Nephron (organoid): ENCODE measurements around the gene CLDN24.

ENCODE experiments used
- H3K27ac Mint-ChIP-seq, 3 experiments: 2 replicates each; pipeline ENCODE4 v1.8.0; 2020; ENCODE audit warnings: mixed read lengths in 3 of 3, mild to moderate bottlenecking in 2 of 3, moderate library complexity in 1 of 3
- H3K27me3 Mint-ChIP-seq: 2 replicates; pipeline ENCODE4 v1.8.0; 2021; ENCODE audit warnings: low read depth, mild to moderate bottlenecking, moderate library complexity, mixed read lengths
- H3K36me3 Mint-ChIP-seq: 2 replicates; pipeline ENCODE4 v1.8.0; 2020; ENCODE audit warnings: low read depth, mixed read lengths
- H3K4me1 Mint-ChIP-seq: 2 replicates; pipeline ENCODE4 v1.8.0; 2020; ENCODE audit warnings: mixed read lengths
- H3K4me3 Mint-ChIP-seq, 3 experiments: 2 replicates each; pipeline ENCODE4 v1.8.0; 2020; ENCODE audit warnings: mild to moderate bottlenecking in 3 of 3, mixed read lengths in 3 of 3, moderate library complexity in 2 of 3
- H3K9me3 Mint-ChIP-seq: 2 replicates; pipeline ENCODE4 v1.8.0; 2020; ENCODE audit warnings: mixed read lengths
- TF ChIP-seq, protein P1 (sequence below), 3 experiments: fragments of 200-600 bp; sonication (generic); IDR thresholded peaks; one replicate each; pipeline ENCODE4 v1.5.0; 2021; ENCODE audit warnings: antibody characterized with exemption in 3 of 3; ENCODE audit not compliant: unreplicated experiment in 3 of 3

Gene CLDN24

DNA sequence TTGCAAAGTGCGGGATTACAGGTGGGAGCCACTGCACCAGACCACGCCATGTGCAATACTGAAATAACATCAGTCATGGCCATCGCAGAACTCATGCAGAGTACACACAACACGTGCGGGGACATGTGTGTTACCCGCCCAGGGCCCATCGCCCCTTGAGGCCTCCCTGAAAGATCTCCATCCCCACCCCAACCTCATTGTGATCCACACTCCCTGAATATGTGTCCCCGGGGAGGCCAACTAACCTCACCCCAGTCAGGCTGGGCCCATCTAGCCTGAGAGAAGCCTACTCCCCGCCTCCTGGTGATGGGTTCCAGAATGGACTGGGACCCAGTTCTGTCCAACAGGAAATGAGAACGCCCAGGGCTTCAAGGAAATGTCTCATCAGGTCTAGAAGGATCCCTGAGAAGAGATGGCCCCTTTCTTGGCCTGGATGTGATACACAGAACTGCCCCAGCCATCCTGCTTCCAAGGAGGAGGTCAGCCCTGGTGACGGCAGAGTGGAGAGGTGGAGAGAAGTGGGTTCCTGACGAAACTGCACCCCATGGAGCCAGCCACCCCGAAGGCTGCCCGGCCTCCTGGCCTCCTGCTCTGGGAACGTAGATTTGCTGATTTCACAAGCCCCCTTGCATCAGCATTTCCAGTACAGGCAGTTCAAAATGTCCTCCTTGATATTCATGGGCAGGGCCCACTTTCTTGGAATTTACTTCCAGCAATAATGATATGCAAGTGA lies 22.5 kb upstream of the CLDN24 start:
- H3K4me3 Mint-ChIP-seq = no peak overlapping the region
- H3K36me3 Mint-ChIP-seq = no peaks in the 10 kb centered on the region
- TF ChIP-seq, protein P1, sequence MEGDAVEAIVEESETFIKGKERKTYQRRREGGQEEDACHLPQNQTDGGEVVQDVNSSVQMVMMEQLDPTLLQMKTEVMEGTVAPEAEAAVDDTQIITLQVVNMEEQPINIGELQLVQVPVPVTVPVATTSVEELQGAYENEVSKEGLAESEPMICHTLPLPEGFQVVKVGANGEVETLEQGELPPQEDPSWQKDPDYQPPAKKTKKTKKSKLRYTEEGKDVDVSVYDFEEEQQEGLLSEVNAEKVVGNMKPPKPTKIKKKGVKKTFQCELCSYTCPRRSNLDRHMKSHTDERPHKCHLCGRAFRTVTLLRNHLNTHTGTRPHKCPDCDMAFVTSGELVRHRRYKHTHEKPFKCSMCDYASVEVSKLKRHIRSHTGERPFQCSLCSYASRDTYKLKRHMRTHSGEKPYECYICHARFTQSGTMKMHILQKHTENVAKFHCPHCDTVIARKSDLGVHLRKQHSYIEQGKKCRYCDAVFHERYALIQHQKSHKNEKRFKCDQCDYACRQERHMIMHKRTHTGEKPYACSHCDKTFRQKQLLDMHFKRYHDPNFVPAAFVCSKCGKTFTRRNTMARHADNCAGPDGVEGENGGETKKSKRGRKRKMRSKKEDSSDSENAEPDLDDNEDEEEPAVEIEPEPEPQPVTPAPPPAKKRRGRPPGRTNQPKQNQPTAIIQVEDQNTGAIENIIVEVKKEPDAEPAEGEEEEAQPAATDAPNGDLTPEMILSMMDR (IDR thresholded peaks at IDR 0.05; ENCODE audit: unreplicated experiment in 3 of 3) = no peak
- H3K27ac Mint-ChIP-seq = no peak overlapping the region
- peaks cover 5% of the 10 kb centered on the region for H3K27me3 Mint-ChIP-seq
- peaks cover 5% of the 10 kb centered on the region for H3K4me1 Mint-ChIP-seq
- H3K9me3 Mint-ChIP-seq = no peaks in the 10 kb centered on the region

DNA sequence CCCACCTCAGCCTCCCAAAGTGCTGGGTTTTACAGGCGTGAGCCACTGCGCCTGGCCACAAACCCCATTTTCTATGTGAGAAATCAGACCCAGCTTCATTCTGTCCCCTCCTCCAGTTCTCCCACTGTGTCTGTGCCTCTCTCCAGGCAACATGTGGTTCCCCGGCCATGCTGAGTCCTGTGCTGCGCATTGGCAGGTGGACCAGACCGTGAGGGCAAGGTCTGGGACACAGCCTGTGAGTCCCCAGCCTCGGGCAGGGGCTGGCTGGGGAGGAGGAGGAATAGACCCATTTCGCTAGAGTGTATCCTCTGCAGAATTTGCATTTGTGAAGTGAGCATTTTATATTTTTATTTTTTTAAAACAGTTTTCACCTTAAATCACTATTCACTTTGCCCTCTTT lies 21.5 kb upstream of the CLDN24 start:
- H3K27me3 Mint-ChIP-seq = peaks cover 5% of the 10 kb centered on the region
- no peaks in the 10 kb centered on the region for H3K9me3 Mint-ChIP-seq
- TF ChIP-seq, protein P1 (IDR thresholded peaks at IDR 0.05; ENCODE audit: unreplicated experiment in 3 of 3) = no peak
- peaks cover 5% of the 10 kb centered on the region for H3K4me1 Mint-ChIP-seq
- H3K27ac Mint-ChIP-seq = no peak overlapping the region
- H3K4me3 Mint-ChIP-seq = no peak overlapping the region
- no peaks in the 10 kb centered on the region for H3K36me3 Mint-ChIP-seq

DNA sequence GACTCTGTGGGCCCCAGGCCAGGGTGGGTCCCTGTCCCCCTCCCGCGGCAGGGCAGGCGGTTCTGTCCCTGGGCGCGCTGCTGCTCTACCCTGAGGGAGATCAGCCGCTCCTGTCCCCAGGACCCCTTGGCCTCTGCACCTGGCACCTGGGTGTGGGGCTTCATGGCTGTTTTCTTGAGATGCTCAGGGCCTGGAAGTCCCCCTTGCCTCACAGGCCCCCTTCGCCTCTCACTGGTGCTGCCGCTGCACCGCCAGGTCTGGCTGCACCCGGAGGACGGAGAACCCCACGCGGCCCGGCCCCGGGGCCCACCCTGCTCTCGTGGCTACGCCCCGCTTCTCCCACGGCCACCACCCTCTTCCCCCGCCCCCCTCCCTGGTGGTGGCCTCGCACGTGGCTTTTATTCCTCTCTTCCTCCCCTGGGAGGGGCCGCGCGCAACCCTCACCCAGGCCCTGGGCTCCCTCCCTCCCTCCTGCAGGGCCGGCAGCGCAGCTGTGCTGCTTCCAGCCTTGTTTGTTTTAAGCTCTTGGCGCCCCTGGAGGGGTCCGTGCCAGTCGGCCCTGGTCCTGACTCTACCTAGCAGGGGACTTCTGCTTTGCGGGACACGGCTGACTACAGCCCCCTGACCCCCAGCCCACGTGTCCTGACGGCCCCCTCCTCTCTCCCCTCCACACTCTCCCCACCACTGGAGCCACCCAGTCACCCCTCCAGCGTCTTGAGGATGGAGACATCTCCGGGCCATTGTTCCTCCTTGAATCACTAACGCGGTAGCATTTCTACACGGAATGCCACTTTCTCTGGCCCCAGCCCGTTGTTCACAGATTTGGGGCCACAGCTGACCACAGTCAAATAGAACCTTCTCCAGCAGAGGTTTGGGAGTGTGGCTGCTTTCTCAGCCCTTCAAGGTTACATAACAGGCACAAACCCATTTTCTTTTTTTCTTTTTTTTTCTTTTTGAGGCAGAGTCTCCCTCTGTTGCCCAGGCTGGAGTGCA lies 20.6 kb upstream of the CLDN24 start:
- Mint-ChIP-seq H3K4me1 (peaks cover 5% of the 10 kb centered on the region), H3K9me3 (no peaks in the 10 kb centered on the region), H3K4me3 (no peak overlapping the region), H3K27me3 (peaks cover 5% of the 10 kb centered on the region), H3K27ac (no peak overlapping the region), H3K36me3 (no peaks in the 10 kb centered on the region)
- TF ChIP-seq, protein P1 (IDR thresholded peaks at IDR 0.05; ENCODE audit: unreplicated experiment in 3 of 3) = no peak

DNA sequence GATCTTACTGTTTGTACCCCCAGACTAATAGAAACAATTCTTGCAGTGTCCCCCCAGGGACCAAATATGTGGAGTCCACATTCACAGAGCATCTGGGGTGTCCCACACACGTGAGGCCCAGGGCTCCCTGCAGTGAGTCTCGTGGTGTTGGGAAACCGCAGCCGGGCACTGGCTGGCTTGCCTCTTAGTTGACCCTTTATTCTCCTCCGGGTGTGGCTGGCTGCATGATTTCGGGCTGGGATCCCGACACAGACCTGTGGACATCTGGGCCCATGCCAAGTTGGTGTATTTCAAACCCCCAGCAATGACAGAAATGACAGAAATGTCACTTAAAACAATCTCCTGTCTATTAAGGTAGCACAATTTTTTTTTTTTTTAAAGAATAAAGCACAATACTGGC lies 15.6 kb upstream of the CLDN24 start:
- TF ChIP-seq, protein P1 (IDR thresholded peaks at IDR 0.05; ENCODE audit: unreplicated experiment in 3 of 3) = no peak
- Mint-ChIP-seq H3K27ac (no peak overlapping the region), H3K4me1 (no peaks in the 10 kb centered on the region), H3K4me3 (no peak overlapping the region), H3K36me3 (no peaks in the 10 kb centered on the region), H3K27me3 (peaks cover 5% of the 10 kb centered on the region), H3K9me3 (peaks cover 4% of the 10 kb centered on the region)

DNA sequence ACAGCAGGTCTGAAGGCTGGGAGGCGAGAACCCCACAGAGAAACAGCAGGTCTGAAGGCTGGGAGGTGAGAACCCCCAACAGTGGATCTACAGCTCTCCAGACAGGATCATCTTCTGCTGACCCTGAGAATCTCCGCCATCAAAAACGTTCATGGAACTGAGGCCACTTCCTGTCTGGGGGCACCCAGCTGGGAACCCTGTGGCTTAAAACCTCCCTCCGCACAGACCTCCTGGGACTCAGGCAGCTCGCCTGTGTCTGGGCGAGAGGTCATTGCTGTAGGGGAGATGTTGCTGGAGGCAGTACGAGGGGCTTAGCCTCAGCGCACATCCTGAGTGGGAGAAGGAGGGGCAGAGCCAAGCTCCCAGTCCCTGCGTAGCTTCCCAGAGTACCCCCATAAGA lies 15.1 kb upstream of the CLDN24 start:
- Mint-ChIP-seq H3K27me3 (peaks cover 5% of the 10 kb centered on the region), H3K4me1 (no peaks in the 10 kb centered on the region)

More for the DNA sequence above, 15.1 kb upstream of the CLDN24 start:
- no peak overlapping the region for H3K27ac Mint-ChIP-seq
- TF ChIP-seq, protein P1 (IDR thresholded peaks at IDR 0.05; ENCODE audit: unreplicated experiment in 3 of 3) = no peak
- H3K36me3 Mint-ChIP-seq = no peaks in the 10 kb centered on the region
- H3K4me3 Mint-ChIP-seq = no peak overlapping the region
- peaks cover 4% of the 10 kb centered on the region for H3K9me3 Mint-ChIP-seq
